Measurements from ENCODE around the gene PI4K2A.
A peak's percentile ranks its signal among the peaks of the same experiment; 100 is the strongest.
"Not testable (repeated sequence)": the region's sequence is repeated elsewhere in the genome, so short reads cannot be mapped to it uniquely, and the experiment has no call there.

Gene PI4K2A

DNA sequence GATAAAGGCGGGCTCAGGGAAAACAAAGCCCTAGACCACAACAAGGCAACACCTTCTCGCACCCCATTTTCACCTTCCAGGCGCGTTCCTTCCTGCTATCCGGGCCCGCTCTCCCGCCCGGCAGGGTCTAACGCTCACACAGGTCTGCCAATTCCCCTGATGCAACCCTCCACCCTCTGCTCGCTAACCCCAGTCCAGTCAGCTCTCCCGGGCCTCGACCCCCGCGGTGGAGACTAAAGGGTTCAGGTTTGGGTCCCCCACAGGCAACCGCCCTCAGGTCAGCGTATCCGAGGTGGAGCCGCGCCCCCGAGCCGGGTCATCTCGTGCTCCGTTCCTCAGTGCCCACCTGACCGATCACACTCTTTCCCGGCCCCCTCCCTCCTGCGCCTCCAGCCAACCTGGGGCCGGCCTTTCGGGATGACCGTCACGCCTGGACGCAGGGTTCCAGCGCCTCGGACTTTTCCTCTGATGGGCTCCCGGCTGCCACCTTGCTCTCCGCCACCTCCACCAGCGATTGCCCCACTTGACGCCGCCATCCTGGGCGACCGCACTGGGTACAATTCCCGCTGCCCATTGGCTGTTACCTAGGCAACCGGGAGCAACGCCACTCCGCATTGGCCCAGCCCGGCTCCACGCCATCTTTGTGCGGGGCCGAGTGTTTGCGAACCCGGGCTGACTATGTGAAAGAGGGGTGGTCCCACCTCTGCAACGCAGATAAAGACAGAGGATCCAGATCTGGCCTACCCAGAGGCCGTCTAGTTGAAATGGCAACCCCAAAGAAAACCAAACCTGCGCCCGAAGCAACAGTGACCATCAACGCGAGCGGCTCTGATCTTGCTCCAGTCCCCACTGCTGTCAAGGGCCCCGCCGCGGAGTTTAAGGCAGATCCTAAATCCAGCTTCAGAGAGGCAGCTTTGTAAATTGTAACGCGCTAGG, 7.3 kb upstream of the PI4K2A start, which contains the start of gene MORN4:
Gene MORN4, minus strand, starts transcription at position 552 of the 936 bp plus-strand sequence. CDS start 13,847 bp downstream, outside the sequence.
- peak; percentile 86 for DNase-seq

DNA sequence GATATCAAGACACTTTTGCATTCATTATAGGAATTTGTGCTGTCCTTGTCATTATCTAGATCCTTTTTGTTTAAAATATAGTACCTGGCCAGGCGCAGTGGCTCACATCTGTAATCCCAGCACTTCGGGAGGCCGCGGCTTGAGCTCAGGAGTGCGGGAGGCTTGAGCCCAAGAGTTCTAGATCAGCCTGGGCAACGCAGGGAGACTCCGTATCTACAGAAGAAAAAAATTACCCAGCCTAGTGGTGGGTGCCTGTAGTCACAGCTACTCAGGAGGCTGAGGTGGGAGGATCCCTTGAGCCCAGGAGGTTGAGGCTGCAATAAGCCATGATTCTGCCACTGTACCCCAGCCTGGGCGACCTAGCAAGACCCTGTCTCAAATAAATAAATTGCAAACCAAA, 6.5 kb upstream of the PI4K2A start:
- no peak for DNase-seq

DNA sequence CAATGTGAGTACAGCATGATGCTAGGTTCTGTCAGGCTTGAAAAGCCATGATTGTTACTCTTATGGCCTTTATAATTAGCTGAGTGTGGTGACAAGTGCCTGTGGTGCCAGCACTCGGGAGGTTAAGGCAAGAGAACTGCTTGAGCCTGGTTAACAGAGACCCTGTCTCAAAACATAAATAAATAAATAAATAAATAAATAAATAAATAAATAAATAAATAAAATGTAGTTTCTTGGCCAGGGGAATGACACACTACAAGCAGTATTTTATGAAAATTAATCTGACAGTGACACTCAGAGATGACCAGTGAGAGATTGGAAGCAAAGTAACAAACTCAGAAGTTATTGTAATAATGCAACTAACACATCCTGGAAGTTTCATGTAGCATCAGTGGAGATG, 4.9 kb upstream of the PI4K2A start:
- no peak for DNase-seq

DNA sequence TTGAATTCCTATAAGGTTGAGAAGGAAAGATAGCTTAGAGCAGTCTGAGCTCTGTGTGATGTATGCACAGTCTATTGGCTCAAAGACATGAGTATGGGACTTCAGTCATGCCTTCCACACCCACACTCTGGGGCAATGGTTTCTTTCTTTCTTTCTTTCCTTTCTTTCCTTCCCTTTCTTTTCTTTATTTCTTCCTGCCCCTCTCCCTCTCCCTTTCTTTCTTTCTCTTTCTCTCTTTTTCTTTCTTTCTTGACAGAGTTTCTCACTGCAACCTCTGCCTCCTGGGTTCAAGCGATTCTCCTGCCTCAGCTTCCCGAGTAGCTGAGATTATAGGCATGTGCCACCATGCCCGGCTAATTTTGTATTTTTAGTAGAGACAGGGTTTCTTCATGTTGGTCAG, 1.4 kb upstream of the PI4K2A start:
- DNase-seq, result not testable (repeated sequence)

DNA sequence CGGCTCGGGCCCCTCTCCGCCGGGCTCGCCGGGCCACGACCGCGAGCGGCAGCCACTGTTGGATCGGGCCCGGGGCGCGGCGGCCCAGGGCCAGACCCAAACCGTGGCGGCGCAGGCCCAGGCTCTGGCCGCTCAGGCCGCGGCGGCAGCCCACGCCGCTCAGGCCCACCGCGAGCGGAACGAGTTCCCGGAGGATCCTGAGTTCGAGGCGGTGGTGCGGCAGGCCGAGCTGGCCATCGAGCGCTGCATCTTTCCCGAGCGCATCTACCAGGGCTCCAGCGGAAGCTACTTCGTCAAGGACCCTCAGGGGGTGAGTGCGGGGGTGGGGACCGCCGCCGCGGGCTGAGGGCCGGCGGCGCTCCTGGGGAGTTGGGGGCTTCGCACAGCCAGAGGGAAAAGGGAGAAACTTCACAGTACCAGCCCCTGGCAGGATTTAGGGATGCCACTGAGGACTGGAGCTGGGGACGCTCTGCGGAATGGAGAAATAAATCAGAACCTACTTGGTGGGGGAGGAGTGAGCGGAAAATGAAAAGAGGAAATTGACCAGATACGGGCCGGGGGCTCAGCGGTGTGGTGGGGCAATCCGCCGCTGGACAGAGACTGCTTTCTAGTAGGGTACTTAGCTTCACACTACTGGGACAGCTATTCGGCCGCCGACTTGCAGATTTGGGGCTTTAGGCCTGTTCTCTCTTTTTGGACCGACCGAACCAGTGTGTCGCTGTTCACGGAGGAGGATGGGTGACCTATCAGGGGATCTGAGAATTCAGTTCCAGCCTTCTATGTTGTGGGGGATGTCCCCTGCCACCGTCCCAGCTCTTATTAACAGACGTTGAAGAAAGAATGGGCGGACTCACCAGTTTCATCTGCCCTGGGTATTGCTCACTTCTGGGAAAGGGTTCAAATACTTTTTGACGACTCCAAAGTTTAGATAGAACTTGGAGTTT, 669 bp downstream of the PI4K2A start:
- no peak for DNase-seq

DNA sequence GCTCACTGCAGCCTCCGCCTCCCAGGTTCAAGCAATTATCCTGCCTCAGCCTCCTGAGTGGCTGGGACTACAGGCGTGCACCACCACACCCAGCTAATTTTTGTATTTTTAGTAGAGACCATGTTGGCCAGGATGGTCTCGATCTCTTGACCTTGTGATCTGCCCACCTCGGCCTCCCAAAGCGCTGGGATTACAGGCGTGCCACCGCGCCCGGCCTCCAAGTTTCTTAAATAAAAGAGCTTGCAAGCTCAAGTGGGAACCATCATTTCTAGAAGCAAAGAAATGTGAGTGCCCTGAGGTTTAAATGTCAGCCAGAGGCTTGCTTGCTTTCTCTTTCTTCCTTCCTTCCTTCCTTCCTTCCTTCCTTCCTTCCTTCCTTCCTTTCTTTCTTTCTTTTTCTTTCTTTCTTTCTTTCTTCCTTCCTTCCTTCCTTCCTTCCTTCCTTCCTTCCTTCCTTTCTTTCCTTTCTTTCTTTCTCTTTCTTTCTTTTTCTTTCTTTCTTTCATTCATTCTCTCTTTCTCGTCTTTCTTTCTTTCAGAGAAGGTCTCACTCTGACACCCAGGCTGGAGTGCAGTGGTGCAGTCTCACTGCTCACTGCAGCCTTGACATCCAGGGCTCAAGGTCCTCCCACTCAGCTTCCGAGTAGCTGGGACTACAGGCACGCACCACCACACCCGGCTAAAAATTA, 2.1 kb downstream of the PI4K2A start:
- not testable (repeated sequence) for DNase-seq

DNA sequence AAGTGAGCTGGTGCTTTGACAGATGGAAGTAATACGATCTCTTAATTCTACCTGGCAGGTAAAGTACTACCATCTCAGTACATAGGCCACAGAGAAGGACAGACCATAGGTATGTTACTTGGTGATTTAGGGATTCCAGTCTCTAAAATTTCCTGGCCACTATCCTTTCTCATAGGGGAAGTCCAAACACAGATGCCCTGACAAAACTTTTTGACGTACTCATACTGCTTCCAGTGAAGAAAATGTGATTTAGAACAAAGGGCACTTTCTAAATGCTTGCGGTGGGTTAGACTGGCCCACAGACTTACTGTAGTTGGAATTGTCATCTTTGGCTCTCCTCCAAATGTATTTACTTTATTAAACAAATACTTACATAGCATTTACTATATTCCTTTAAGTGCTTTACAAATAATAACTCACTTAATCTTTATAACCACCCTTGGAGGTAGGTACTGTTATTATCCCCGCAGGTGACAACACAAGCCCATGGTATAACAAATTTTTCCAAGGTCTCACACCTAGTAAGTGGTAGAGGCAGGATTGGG, 3.0 kb downstream of the PI4K2A start:
- no peak for DNase-seq

DNA sequence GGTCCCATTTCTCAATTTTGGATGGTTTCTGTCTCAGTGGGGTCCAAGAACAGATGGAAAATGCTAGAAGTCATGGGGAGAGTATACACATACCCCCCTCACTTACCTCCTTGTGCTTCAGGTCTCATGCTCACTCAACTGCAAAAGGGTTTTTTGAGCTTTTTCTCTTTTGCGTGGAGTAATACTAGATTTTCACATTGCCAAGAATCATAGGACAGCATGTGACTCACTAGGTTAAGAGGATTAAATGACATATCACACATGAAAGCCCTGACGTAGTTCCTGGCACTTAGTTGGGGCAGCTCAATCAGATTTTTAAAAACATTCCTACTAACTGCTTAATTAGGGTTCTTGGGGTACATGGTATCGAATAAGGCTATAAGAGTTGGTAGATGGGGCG, 4.5 kb downstream of the PI4K2A start:
- DNase-seq, result no peak

DNA sequence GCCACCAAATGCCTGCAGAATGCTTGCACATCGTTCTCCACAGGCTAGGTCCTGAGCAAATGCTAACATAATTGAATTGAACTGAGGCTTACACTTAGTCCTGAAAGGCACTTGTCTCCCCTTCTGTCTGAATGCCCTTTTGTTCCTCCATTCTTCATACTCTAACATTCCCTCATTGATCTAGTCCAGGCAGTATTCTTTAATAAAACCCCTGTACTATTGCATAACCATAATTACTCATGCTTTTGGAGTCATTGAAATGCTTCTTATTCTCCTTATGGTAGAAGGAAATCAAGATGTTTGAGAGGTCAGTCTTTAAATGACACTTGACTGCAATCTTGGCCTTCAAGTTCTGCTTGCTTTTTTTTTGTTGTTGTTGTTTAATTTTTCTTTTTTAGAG, 7.1 kb downstream of the PI4K2A start:
- no peak for DNase-seq

DNA sequence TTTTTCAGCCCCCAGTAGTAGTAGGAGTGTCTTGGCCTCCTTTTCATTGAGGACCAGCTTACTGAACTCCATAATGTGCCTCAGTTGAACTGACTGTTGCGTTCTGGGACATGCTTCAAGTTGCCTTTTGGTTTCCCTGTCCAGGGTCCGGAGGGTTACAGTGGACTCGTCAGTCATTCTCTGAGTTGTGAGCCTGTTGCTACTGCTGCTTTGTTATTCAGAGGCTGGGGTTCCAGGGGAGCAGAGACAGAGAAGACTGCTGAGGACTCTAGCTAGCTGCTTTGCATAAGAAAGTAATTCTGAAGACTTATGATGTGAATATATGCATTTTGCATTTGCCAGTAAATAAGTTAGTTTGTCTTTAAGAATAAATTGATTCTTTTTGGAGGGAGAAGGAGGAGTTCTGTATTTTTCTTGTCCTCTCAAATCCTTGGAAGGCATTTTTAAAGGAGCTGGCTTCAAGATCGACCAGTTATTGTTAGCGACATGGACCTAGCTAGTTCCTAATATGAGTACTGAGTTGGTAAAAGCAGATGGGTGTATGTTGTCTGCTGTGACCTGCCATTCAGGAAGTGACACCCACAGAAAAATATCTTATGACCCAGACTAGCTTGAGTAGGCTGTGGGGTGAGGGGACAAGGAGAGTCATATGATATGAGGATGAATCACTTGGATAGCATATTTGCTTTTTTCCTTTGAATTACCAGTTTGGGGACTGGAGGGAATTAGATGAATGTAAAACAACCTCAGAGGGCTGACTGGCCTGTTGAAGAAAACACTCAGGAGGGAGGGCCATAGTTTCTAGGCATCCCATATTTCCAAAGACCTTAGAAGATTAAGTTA, 8.3 kb downstream of the PI4K2A start:
- no peak for DNase-seq

DNA sequence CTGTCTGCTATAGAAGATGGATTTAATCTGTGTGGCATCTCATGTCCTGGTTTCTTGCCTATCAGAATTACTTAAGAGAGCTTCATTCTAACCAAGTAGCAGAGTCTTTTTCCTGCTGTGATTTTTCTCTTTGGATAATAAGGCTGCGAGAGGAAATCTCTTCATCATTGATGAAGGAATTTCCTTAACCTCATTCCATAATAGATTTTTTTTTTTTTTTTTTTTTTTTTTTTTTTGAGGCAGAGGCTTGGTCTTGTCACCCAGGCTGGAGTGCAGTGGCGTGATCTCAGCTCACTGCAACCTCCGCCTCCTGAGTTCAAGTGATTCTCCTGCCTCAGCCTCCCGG, 8.9 kb downstream of the PI4K2A start:
- DNase-seq, result not testable (repeated sequence)

DNA sequence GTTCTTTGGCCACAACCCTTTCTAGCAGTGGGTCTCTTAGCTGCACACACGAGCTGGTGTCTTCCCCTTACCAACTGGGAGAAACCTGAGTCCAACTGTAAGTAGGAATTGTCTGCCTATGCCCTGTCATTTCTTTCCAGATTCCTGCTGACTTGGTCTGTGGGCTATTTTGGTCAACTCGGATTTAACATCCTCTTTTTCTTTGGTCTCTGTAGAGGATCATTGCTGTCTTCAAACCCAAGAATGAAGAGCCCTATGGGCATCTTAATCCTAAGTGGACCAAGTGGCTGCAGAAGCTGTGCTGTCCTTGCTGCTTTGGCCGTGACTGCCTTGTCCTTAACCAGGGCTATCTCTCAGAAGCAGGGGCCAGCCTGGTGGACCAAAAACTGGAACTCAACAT, 10.3 kb downstream of the PI4K2A start:
- no peak for DNase-seq

DNA sequence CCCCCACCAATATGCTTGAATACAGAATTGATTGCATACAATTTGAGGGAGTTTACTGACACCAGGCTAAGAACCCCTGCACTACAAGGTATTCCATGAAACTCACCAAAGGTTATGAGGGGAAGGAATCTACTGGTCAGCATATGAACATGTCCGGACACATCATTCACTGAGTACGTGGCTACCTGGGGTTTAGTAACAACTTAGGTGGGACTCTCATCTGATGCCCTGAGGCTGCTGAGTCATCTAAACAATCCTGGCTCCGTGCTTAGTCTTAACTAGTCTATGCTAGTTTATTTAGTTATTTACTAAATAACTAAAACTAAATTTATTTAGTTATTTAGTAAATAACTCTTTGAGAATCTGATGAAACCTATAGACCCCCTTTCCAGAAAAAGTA, 11.3 kb downstream of the PI4K2A start:
- no peak for DNase-seq

DNA sequence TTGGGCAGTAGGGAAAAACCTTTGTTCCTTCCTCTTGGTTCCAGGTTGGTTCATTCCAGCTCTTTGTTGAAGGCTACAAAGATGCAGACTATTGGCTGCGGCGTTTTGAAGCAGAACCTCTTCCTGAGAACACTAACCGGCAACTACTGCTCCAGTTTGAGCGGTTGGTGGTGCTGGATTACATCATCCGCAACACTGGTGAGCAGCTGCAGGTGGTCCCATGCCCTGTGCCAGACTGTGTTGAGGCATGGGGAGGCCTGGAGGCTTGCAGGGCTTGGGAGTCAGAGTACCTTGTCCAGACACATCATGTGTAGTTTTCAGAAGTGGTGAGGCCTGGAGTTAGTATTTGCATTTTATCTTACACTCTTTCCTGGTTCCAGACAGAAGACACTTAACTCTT, 16.3 kb downstream of the PI4K2A start:
- no peak for DNase-seq

DNA sequence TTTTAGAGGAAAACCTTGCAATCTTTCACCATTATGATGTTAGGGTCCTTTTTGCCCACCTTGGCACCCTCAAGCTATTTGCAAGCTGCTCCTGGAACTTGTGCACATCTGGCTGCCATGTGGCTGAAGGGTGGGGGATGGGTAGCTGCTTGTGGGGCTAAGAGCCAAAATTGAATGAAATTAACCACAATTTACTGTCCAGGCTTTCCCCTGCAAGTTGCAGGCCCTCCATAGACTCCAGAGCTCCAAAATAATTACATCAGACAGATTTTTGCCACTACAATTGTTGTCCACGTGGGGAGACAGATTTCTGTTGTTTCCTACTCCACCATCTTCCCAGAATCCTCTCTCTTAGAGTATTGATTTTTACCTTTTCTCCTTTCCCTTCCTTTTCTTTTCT, 19.1 kb downstream of the PI4K2A start:
- no peak for DNase-seq

DNA sequence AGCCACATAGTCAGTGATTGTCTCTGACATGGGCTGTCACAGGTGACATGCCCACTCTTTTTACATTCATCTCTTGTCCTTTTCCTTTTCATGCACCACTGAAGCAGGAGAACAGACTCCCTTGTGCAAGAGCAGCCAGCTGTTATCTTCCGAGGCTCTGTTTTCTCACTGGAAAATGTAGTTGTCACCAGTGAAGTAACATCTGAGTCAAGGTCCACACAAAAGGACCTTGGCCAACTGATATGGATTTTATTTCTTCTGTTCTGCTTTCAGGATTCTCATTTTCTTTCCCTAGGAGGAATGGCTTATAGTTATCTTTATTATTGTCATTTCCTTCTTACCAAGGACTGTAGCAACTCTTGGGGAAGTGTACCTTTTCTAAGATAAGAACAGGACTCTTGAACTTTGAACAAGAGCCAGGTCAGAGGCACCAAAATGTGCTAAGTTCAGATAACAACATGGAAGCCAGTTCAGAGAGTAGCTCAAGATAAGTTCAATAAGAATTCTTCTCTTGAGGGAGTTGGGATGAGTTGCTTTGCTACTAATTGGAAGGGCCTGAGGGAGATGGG, 23.9 kb downstream of the PI4K2A start:
- DNase-seq, result no peak

DNA sequence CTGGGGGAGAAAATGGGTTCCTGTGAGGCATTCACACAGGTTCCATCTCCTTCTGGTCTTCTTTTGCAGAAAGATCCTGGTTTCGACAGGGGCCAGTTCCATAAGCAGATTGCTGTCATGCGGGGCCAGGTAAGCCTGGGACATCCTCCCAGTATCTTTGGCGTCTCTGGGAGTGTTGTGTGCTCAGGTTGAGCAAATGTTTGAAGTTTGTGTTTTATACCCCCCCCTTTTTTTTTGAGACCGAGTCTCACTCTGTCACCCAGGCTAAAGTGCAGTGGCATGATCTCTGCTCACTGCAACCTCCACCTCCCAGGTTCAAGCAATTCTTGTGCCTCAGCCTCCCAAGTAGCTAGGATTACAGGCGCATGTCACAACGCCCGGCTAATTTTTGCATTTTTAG, 26.5 kb downstream of the PI4K2A start:
- no peak for DNase-seq

DNA sequence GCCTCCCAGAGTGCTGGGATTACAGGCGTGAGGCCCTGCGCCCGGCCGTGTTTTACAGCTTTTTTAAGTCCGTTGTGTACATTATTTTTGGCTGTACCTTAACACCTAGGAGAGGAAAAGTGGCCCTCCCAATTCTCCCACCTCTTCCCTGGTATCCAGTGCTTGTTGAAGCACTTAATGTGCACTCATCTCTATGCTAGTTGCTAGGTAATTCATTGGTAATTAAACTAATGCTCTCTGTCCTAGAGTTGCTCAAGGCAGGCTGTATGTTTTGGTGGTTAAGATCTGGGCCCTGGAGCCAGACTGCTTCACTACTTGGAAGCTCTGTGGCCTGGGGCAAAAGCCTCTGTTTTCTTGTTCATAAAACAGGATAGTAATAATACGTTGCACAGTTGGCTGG, 27.0 kb downstream of the PI4K2A start:
- DNase-seq, result no peak

DNA sequence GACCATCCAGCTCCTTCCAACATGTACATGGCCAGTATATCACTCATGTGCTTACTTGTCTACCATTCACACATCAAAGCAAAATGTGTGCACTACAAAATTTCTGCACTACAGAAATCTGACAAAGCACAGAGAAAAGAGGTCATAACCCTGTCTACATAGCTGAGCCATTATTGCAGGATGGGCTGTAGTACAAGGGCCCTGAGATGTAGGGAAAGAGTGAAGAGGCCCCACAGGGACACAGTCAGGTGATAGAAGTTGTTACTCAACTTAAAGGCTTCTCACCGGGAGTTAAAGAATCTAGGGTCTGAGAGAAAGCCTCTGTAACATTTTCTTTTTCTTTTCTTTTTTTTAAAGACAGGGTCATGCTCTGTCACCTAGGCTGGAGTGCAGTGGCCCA, 29.1 kb downstream of the PI4K2A start:
- no peak for DNase-seq

DNA sequence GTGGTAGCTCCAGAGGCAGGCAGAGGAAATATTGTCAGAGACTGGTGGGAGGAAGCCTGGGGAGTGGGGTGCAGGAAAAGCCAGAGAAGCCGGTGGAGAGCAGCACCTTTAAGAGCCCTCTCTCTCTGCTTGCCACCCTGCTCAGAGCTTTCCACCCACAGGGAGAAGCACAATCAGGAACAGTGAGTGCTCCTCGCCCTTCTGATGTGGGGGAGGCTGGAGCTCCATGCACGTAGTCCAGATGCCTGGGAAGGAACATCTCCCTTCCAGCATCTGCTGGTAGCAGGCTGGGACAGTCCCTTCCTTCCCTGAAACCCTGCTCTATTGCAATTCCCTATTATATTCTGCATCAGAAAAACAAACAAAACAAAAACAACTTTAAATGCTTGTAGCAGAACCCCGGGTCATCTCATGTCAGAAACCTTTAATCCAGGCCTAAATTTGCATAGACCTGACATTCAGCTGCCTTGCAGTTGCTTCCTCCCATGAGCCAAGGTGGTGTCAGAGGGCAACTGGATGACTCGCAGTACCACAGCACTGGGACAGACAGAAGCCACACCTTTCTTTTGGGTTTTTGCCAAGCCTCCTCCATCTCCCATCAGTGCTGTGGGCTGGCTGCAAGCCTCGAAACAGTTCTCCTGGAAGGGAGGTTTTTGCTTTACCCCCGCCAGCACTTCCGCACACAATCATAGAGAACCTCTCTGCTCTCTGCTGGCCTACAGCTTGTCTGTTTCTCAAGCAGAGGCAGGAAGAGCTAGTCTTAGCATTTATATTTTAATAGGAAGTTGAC, 33.5 kb downstream of the PI4K2A start:
- DNase-seq, result no peak

DNA sequence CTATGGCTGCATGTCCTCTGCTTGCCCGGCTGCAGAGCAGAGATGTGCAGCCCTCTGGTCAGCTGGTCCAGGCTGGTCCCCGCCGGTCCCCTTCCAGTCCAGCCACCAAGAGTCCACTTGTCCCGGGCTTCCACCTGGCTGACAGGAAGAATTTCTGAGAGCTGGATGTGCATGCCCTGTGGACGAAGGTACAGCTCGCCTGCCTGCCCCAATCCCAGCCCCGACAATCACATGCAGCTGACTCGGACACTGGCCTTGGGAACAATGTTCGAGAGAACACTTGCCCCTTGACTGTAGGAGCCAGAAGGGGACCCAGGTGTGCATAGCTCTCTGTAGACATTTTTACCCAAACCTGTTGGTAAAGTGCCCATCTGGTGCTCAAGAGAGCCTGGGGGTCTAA, 34.8 kb downstream of the PI4K2A start:
- DNase-seq, result no peak
